ENCODE data around the gene SPOCK2.

The SPOCK2 gene

GRCh38 chr10:72063703-72064391 lies 24.5 kb downstream of the SPOCK2 start:
- H3K36me3 Mint-ChIP-seq (ENCODE audit: low read depth) = peaks cover 79% of the 10 kb centered on the region

GRCh38 chr10:72062832-72063702 lies 25.3 kb downstream of the SPOCK2 start:
- DNase-seq = no peak

More at GRCh38 chr10:72063703-72064391, 24.5 kb downstream of the SPOCK2 start:
- H3K4me3 Mint-ChIP-seq = no peak overlapping the region
- no peaks in the 10 kb centered on the region for H3K9me3 Mint-ChIP-seq
- peaks cover 24% of the 10 kb centered on the region for H3K4me1 Mint-ChIP-seq (ENCODE audit: low read depth)
- no peaks in the 10 kb centered on the region for H3K27me3 Mint-ChIP-seq
- peak overlapping the region; percentile 78 for H3K27ac Mint-ChIP-seq
- no peak for DNase-seq

GRCh38 chr10:72062382-72062781 lies 26.0 kb downstream of the SPOCK2 start:
- Mint-ChIP-seq H3K27ac (peak overlapping the region; percentile 81), H3K9me3 (no peaks in the 10 kb centered on the region), H3K27me3 (no peaks in the 10 kb centered on the region), H3K4me3 (no peak overlapping the region), H3K4me1 (ENCODE audit: low read depth) (peaks cover 29% of the 10 kb centered on the region), H3K36me3 (ENCODE audit: low read depth) (peaks cover 65% of the 10 kb centered on the region)
- no peak for DNase-seq

More at GRCh38 chr10:72062832-72063702, 25.3 kb downstream of the SPOCK2 start:
- H3K27ac Mint-ChIP-seq = peak overlapping the region; percentile 81
- no peaks in the 10 kb centered on the region for H3K27me3 Mint-ChIP-seq
- H3K4me1 Mint-ChIP-seq (ENCODE audit: low read depth) = peaks cover 29% of the 10 kb centered on the region
- no peaks in the 10 kb centered on the region for H3K9me3 Mint-ChIP-seq
- H3K4me3 Mint-ChIP-seq = no peak overlapping the region
- H3K36me3 Mint-ChIP-seq (ENCODE audit: low read depth) = peaks cover 72% of the 10 kb centered on the region

- no peak for DNase-seq
- Mint-ChIP-seq H3K4me3 (no peak overlapping the region), H3K4me1 (ENCODE audit: low read depth) (peaks cover 29% of the 10 kb centered on the region), H3K27me3 (no peaks in the 10 kb centered on the region), H3K27ac (peak overlapping the region; percentile 81), H3K36me3 (ENCODE audit: low read depth) (peaks cover 61% of the 10 kb centered on the region), H3K9me3 (no peaks in the 10 kb centered on the region)
Measured at GRCh38 chr10:72061930-72062329, 26.4 kb downstream of the SPOCK2 start.

GRCh38 chr10:72061491-72061890 lies 26.9 kb downstream of the SPOCK2 start:
- H3K27me3 Mint-ChIP-seq = no peaks in the 10 kb centered on the region
- no peaks in the 10 kb centered on the region for H3K9me3 Mint-ChIP-seq

GRCh38 chr10:72059843-72060822 lies 28.2 kb downstream of the SPOCK2 start:
- Mint-ChIP-seq H3K9me3 (no peaks in the 10 kb centered on the region), H3K27me3 (no peaks in the 10 kb centered on the region), H3K36me3 (ENCODE audit: low read depth) (peaks cover 43% of the 10 kb centered on the region), H3K27ac (peak overlapping the region; percentile 83), H3K4me1 (ENCODE audit: low read depth) (peaks cover 29% of the 10 kb centered on the region), H3K4me3 (no peak overlapping the region)
- no peak for DNase-seq

More at GRCh38 chr10:72061491-72061890, 26.9 kb downstream of the SPOCK2 start:
- peaks cover 29% of the 10 kb centered on the region for H3K4me1 Mint-ChIP-seq (ENCODE audit: low read depth)
- H3K4me3 Mint-ChIP-seq = no peak overlapping the region
- H3K36me3 Mint-ChIP-seq (ENCODE audit: low read depth) = peaks cover 56% of the 10 kb centered on the region
- no peak for DNase-seq
- H3K27ac Mint-ChIP-seq = peak overlapping the region; percentile 60

- Mint-ChIP-seq H3K36me3 (ENCODE audit: low read depth) (peaks cover 39% of the 10 kb centered on the region), H3K9me3 (no peaks in the 10 kb centered on the region), H3K27me3 (no peaks in the 10 kb centered on the region), H3K27ac (peak overlapping the region; percentile 83), H3K4me1 (ENCODE audit: low read depth) (peaks cover 29% of the 10 kb centered on the region), H3K4me3 (no peak overlapping the region)
- DNase-seq = no peak
Measured at GRCh38 chr10:72058989-72059842, 29.1 kb downstream of the SPOCK2 start.

GRCh38 chr10:72058347-72058898 lies 29.9 kb downstream of the SPOCK2 start:
- Mint-ChIP-seq H3K27me3 (no peaks in the 10 kb centered on the region), H3K27ac (peak overlapping the region; percentile 83), H3K9me3 (no peaks in the 10 kb centered on the region), H3K36me3 (ENCODE audit: low read depth) (peaks cover 31% of the 10 kb centered on the region), H3K4me3 (no peak overlapping the region), H3K4me1 (ENCODE audit: low read depth) (peaks cover 27% of the 10 kb centered on the region)
- DNase-seq = no peak

GRCh38 chr10:72056932-72057751 lies 31.2 kb downstream of the SPOCK2 start:
- Mint-ChIP-seq H3K36me3 (ENCODE audit: low read depth) (peaks cover 18% of the 10 kb centered on the region), H3K4me1 (ENCODE audit: low read depth) (peaks cover 27% of the 10 kb centered on the region), H3K27ac (peak overlapping the region; percentile 5), H3K4me3 (no peak overlapping the region), H3K9me3 (no peaks in the 10 kb centered on the region), H3K27me3 (no peaks in the 10 kb centered on the region)
- no peak for DNase-seq

- Mint-ChIP-seq H3K4me3 (no peak overlapping the region), H3K4me1 (ENCODE audit: low read depth) (peaks cover 25% of the 10 kb centered on the region), H3K27ac (no peak overlapping the region), H3K27me3 (no peaks in the 10 kb centered on the region), H3K9me3 (no peaks in the 10 kb centered on the region), H3K36me3 (ENCODE audit: low read depth) (peaks cover 9% of the 10 kb centered on the region)
- no peak for DNase-seq
Measured at GRCh38 chr10:72056113-72056512, 32.2 kb downstream of the SPOCK2 start.

GRCh38 chr10:72053690-72054089 lies 34.7 kb downstream of the SPOCK2 start:
- H3K9me3 Mint-ChIP-seq = no peaks in the 10 kb centered on the region
- H3K27ac Mint-ChIP-seq = no peak overlapping the region
- peaks cover 9% of the 10 kb centered on the region for H3K4me1 Mint-ChIP-seq (ENCODE audit: low read depth)

GRCh38 chr10:72050873-72051272 lies 37.5 kb downstream of the SPOCK2 start:
- Mint-ChIP-seq H3K4me1 (ENCODE audit: low read depth) (peaks cover 9% of the 10 kb centered on the region), H3K27me3 (no peaks in the 10 kb centered on the region), H3K27ac (no peak overlapping the region), H3K36me3 (ENCODE audit: low read depth) (no peaks in the 10 kb centered on the region), H3K4me3 (no peak overlapping the region), H3K9me3 (no peaks in the 10 kb centered on the region)
- no peak for DNase-seq

More at GRCh38 chr10:72053690-72054089, 34.7 kb downstream of the SPOCK2 start:
- H3K4me3 Mint-ChIP-seq = no peak overlapping the region
- no peaks in the 10 kb centered on the region for H3K36me3 Mint-ChIP-seq (ENCODE audit: low read depth)
- no peak for DNase-seq
- H3K27me3 Mint-ChIP-seq = no peaks in the 10 kb centered on the region

Data from activated T-cell treated with anti-CD3 and anti-CD28 coated beads, Interleukin-2, amount 50 U/mL, for 24 hours (primary cell).